Subcutaneous abdominal adipose tissue (tissue), 5 donors: Measurements from ENCODE around the gene ZKSCAN2.

Source experiments
- H3K27ac ChIP-seq: one replicate; pipeline ENCODE4 v1.7.0; 2013; ENCODE audit warnings: low read depth, mild to moderate bottlenecking, inconsistent platforms, low read length, moderate library complexity
- H3K27me3 ChIP-seq, 5 donors: one replicate each; pipeline ENCODE4 v1.7.0; 2013; ENCODE audit warnings: low read length in 5 of 5, inconsistent platforms in 1 of 5; ENCODE audit not compliant: control insufficient read depth in 5 of 5, insufficient read depth in 4 of 5
- H3K36me3 ChIP-seq, 5 donors: one replicate each; pipeline ENCODE4 v1.7.0; 2013; ENCODE audit warnings: low read length in 5 of 5; ENCODE audit not compliant: control insufficient read depth in 5 of 5, insufficient read depth in 5 of 5
- H3K4me1 ChIP-seq, 5 donors: one replicate each; pipeline ENCODE4 v1.7.0; 2013; ENCODE audit warnings: low read length in 5 of 5, mild to moderate bottlenecking in 3 of 5, moderate library complexity in 1 of 5; ENCODE audit not compliant: control insufficient read depth in 5 of 5, insufficient read depth in 5 of 5
- H3K4me3 ChIP-seq, 5 donors: one replicate each; pipeline ENCODE4 v1.7.0; 2013; ENCODE audit warnings: low read length in 5 of 5, low read depth in 1 of 5
- H3K9ac ChIP-seq, 5 donors: one replicate each; pipeline ENCODE4 v1.7.0; 2013; ENCODE audit warnings: low read length in 5 of 5, mild to moderate bottlenecking in 4 of 5, moderate library complexity in 3 of 5
- H3K9me3 ChIP-seq, 5 donors: one replicate each; pipeline ENCODE4 v1.7.0; 2013; ENCODE audit warnings: low read length in 5 of 5; ENCODE audit not compliant: control insufficient read depth in 5 of 5
- donor health status: healthy.
- donor health status: healthy.
- donor health status: healthy.
- donor health status: healthy.
- donor health status: healthy.

Gene ZKSCAN2

DNA sequence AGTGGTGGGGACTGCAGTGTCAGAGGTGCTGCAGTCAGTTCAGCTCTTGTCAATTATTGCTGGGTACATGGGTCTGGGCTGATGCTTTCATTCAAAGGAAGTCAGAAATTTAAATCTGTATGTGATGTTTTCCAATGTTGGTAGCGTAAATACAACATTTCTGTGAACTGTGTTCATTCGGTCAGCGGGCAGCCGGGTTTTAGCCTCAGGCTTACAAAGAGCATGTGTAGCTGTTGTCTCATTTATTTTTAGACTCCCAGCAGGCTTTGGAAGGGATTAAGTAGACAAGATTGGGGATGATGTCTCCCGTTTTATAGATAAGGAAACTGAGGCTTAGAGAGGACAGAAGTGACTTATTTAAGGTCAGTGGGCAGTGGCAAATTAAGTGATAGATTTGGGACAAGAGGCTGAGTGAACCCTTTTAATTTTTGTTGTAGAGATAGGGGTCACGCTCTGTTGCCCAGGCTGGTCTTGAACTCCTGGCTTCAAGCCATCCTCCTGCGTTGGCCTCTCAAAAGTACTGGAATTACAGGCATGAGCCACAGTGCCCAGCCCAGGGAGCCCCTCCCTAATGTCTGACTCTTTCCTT, 32.8 kb downstream of the ZKSCAN2 start:
- no peaks in the 10 kb centered on the region for H3K36me3 ChIP-seq

DNA sequence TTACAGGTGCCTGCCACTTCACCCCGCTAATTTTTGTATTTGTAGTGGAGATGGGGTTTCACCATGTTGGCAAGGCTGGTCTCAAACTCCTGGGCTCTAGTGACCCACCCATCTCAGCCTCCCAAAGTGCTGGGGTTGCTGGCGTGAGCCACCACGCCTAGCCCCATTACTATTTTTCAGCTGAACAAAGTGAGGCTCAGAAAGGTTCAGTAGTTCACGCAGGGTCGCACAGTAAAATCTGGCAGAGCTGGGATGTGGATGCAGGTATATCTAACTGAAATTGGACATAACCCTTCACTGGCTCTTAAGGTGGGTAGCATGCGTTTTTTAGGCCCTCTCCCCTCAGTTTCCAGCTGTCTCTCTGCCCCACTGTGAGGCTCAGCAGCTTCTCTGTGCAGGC, 33.7 kb downstream of the ZKSCAN2 start:
- no peaks in the 10 kb centered on the region for H3K36me3 ChIP-seq
- no peaks in the 10 kb centered on the region for H3K27me3 ChIP-seq
- no peaks in the 10 kb centered on the region for H3K4me1 ChIP-seq
- no peak overlapping the region for H3K9ac ChIP-seq
- H3K9me3 ChIP-seq: no peaks in the 10 kb centered on the region
- no peak overlapping the region for H3K4me3 ChIP-seq
- H3K27ac ChIP-seq: no peak overlapping the region

More for the DNA sequence above, 32.8 kb downstream of the ZKSCAN2 start:
- Histone ChIP-seq H3K9me3 (no peaks in the 10 kb centered on the region), H3K4me3 (no peak overlapping the region), H3K27ac (no peak overlapping the region), H3K27me3 (no peaks in the 10 kb centered on the region), H3K4me1 (no peaks in the 10 kb centered on the region), H3K9ac (no peak overlapping the region)

DNA sequence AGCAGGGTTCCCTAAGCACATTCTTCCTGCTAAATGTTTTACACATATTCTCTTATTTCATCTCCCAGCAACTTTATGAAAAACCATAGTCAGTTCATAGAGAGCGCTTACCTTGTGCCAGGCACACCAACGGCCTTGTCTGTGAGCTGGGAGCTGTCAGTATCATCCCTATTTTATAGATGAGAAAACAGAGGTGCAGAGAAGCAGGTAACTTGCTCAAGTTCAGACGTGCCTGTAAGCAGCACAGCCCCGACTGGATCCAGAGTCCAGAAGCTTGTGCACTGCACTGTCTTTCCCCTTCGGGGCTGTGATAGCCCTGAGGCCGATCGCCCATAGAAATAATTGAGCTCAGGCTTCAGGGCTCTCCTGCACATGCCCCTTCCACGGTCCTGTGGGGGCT, 34.7 kb downstream of the ZKSCAN2 start:
- Histone ChIP-seq H3K27ac (no peak overlapping the region), H3K9me3 (no peaks in the 10 kb centered on the region), H3K9ac (no peak overlapping the region), H3K4me3 (no peak overlapping the region), H3K36me3 (no peaks in the 10 kb centered on the region), H3K4me1 (no peaks in the 10 kb centered on the region), H3K27me3 (no peaks in the 10 kb centered on the region)

- Histone ChIP-seq H3K9me3 (no peaks in the 10 kb centered on the region), H3K9ac (no peak overlapping the region), H3K4me1 (no peaks in the 10 kb centered on the region), H3K4me3 (no peak overlapping the region), H3K27ac (no peak overlapping the region), H3K27me3 (no peaks in the 10 kb centered on the region), H3K36me3 (no peaks in the 10 kb centered on the region)
Measured at GRCh38 chr16:25219070-25219737, 38.4 kb downstream of the ZKSCAN2 start.

DNA sequence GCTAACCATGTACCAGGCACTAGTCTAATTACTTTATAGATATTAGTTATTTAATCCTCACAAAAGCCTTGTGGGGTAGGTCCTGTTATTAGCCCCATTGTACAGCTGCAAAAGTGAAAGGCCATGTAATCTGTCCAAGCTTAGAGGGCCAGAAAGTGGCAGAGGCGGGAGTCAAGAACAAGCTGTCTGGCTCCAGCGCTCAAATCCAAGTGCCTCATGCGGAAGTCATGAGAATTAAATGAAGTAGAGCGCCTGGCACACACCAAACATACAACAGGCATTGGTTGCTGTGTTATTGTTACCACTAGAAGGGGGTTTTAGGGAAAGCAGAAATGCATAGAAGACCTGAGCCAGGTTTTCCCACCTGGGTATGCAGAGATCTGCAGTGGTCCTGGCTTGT, 39.7 kb downstream of the ZKSCAN2 start:
- no peaks in the 10 kb centered on the region for H3K9me3 ChIP-seq
- no peak overlapping the region for H3K9ac ChIP-seq
- H3K4me1 ChIP-seq: no peaks in the 10 kb centered on the region
- H3K27me3 ChIP-seq: no peaks in the 10 kb centered on the region
- no peak overlapping the region for H3K27ac ChIP-seq
- no peaks in the 10 kb centered on the region for H3K36me3 ChIP-seq
- H3K4me3 ChIP-seq: no peak overlapping the region

- no peaks in the 10 kb centered on the region for H3K4me1 ChIP-seq
- H3K9me3 ChIP-seq: no peaks in the 10 kb centered on the region
- H3K9ac ChIP-seq: no peak overlapping the region
- H3K27me3 ChIP-seq: no peaks in the 10 kb centered on the region
- no peak overlapping the region for H3K27ac ChIP-seq
- H3K4me3 ChIP-seq: no peak overlapping the region
- H3K36me3 ChIP-seq: no peaks in the 10 kb centered on the region
Measured at GRCh38 chr16:25217112-25217511, 40.5 kb downstream of the ZKSCAN2 start.

- Histone ChIP-seq H3K27me3 (no peaks in the 10 kb centered on the region), H3K9ac (no peak overlapping the region), H3K4me1 (no peaks in the 10 kb centered on the region), H3K4me3 (no peak overlapping the region), H3K27ac (no peak overlapping the region), H3K9me3 (no peaks in the 10 kb centered on the region), H3K36me3 (no peaks in the 10 kb centered on the region)
Measured at GRCh38 chr16:25213709-25214397, 43.8 kb downstream of the ZKSCAN2 start.

DNA sequence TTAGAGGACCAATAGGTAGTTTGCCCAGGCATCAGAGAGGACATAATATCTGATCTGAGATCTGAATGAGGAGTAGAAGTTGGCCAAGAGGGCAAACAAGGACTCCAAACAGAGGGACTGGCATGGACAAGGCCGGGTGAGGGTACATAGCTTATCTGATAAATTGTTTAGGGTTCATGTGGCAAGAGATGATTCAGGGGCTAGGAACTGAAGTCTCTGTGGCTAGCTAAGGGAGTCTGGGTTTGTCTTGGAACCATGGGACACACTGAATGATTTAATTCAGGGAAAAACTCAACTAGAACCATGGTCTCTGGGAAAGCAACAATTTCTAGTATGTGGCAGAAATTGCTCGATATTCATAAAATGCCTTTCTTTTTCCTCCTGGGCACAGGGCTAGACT, 45.0 kb downstream of the ZKSCAN2 start:
- Histone ChIP-seq H3K27me3 (no peaks in the 10 kb centered on the region), H3K9me3 (no peaks in the 10 kb centered on the region), H3K36me3 (no peaks in the 10 kb centered on the region), H3K4me3 (no peak overlapping the region), H3K9ac (no peak overlapping the region), H3K4me1 (no peaks in the 10 kb centered on the region), H3K27ac (no peak overlapping the region)

GRCh38 chr16:25210758-25211157, 46.9 kb downstream of the ZKSCAN2 start:
- Histone ChIP-seq H3K9me3 (no peaks in the 10 kb centered on the region), H3K27me3 (no peaks in the 10 kb centered on the region), H3K36me3 (no peaks in the 10 kb centered on the region), H3K9ac (no peak overlapping the region), H3K4me1 (no peaks in the 10 kb centered on the region), H3K4me3 (no peak overlapping the region), H3K27ac (no peak overlapping the region)

- no peaks in the 10 kb centered on the region for H3K4me1 ChIP-seq
- H3K9me3 ChIP-seq: no peaks in the 10 kb centered on the region
- no peak overlapping the region for H3K9ac ChIP-seq
- H3K27ac ChIP-seq: no peak overlapping the region
- H3K36me3 ChIP-seq: no peaks in the 10 kb centered on the region
- H3K4me3 ChIP-seq: no peak overlapping the region
- no peaks in the 10 kb centered on the region for H3K27me3 ChIP-seq
Measured at GRCh38 chr16:25199457-25199856, 58.2 kb downstream of the ZKSCAN2 start.
